K562 (cell line): ENCODE measurements around the gene FMO1. TPM values are rescaled to one million over a fixed set of nuclear protein-coding genes. Genes with fewer than 3 reads are reported as not detected.

ENCODE experiments used
- CEBPZ ChIP-seq: fragments of 150-350 bp; IDR thresholded peaks from 2 replicates; pipeline ENCODE4 v1.6.1; 2014; ENCODE audit warnings: low read depth, mild to moderate bottlenecking, low read length, borderline replicate concordance
- FOXK1 ChIP-seq: sonication (generic); formaldehyde crosslinking; IDR thresholded peaks from 2 replicates; pipeline ENCODE4 v1.8.0; 2022; ENCODE audit warnings: missing genetic modification reagents, mild to moderate bottlenecking, borderline replicate concordance
- HINFP ChIP-seq: fragments of 450-650 bp; conservative IDR thresholded peaks from 2 replicates; pipeline ENCODE4 v1.6.1; 2016; ENCODE audit warnings: missing genetic modification characterization, low read depth, mild to moderate bottlenecking, control low read depth, missing compliant biosample characterization
- KLF13 ChIP-seq: fragments of 450-650 bp; IDR thresholded peaks from 2 replicates; pipeline ENCODE4 v1.6.1; 2016; ENCODE audit warnings: missing genetic modification characterization, low read depth, mild to moderate bottlenecking, missing compliant biosample characterization, moderate library complexity, borderline replicate concordance
- SIN3B ChIP-seq: fragments of 450-650 bp; IDR thresholded peaks from 2 replicates; pipeline ENCODE4 v1.6.1; 2017; ENCODE audit warnings: low read depth, mild to moderate bottlenecking, moderate library complexity
- ZNF444 ChIP-seq: fragments of 250-450 bp; sonication (Bioruptor Pico); IDR thresholded peaks from 2 replicates; pipeline ENCODE4 v1.4.0; 2020; ENCODE audit warnings: mild to moderate bottlenecking, moderate library complexity
- ZNF586 ChIP-seq: fragments of 450-650 bp; formaldehyde crosslinking; conservative IDR thresholded peaks from 2 replicates; pipeline ENCODE4 v1.4.0; 2020; ENCODE audit warnings: mild to moderate bottlenecking, moderate library complexity
- polyA plus RNA-seq, 8 experiments: library from polyadenylated mRNA; depleted of rRNA in 4 of 8; stranded (reverse) in 5 of 8; unstranded in 3 of 8; fragments of >200 nt; fragmentation: Nextera tagmentation in 2 of 8; fragmentation: Illumina TruSeq in 1 of 8; extraction: Ambion mirVana in 2 of 8; extraction: Trizol in 1 of 8; gene quantifications; 2 replicates each; pipeline versions ENCODE4 v1.2.1 to v1.2.3, GENCODE V29; 2011 to 2014; ENCODE audit warnings: inconsistent platforms in 1 of 8, missing spikeins in 1 of 8
- total RNA-seq, 7 experiments: library from RNA; depleted of rRNA in 6 of 7; stranded (reverse); fragments of >200 nt in 6 of 7; fragmentation: Illumina TruSeq in 2 of 7; extraction: Trizol in 2 of 7; gene quantifications; 2 replicates each; pipeline versions ENCODE4 v1.2.1 to v1.2.3, GENCODE V29; 2011 to 2021; ENCODE audit warnings: low replicate concordance in 1 of 7

Gene FMO1
- total and polyA plus RNA-seq, 9 of the 15 experiments (the other 6 are each of a cell fraction or from before 2014, with no cell fraction given), result not detected

GRCh38 chr1:171290621-171291020 is 42.3 kb downstream of the FMO1 start (continued):
- TF ChIP-seq ZNF586 (CRISPR knock-in tag) (no peak), KLF13 (no peak), ZNF444 (CRISPR knock-in tag) (no peak), FOXK1 (CRISPR knock-in tag) (no peak), SIN3B (no peak), HINFP (tag) (no peak), CEBPZ (no peak)
